ENCODE results near the gene C1QTNF3.

The C1QTNF3 gene

GRCh38 chr5:33980030-33980429 lies 63.0 kb downstream of the C1QTNF3 start:
- Histone ChIP-seq H3K9me3 (ENCODE audit: control insufficient read depth, insufficient read depth, low read length) (no peaks in the 10 kb centered on the region), H3K27me3 (ENCODE audit: control insufficient read depth, insufficient read depth, low read length) (no peaks in the 10 kb centered on the region), H3K36me3 (ENCODE audit: control insufficient read depth, insufficient read depth, low read length) (no peaks in the 10 kb centered on the region), H3K4me1 (ENCODE audit: control insufficient read depth, insufficient read depth, low read length) (peaks cover 2% of the 10 kb centered on the region; the same call in 1 of the 2 replicates), H3K4me3 (ENCODE audit: low read length) (no peak overlapping the region), H3K27ac (ENCODE audit: low read length) (no peak overlapping the region)
- no CpG with 5 or more reads among the region's 3 CpGs for WGBS (ENCODE audit: insufficient coverage, insufficient read length)
- DNase-seq (ENCODE audit: low read depth, low spot score) = no peak

- peaks cover 2% of the 10 kb centered on the region; the same call in 1 of the 2 replicates for H3K4me1 ChIP-seq (ENCODE audit: control insufficient read depth, insufficient read depth, low read length)
- H3K4me3 ChIP-seq (ENCODE audit: low read length) = no peak overlapping the region
- H3K36me3 ChIP-seq (ENCODE audit: control insufficient read depth, insufficient read depth, low read length) = no peaks in the 10 kb centered on the region
- DNase-seq (ENCODE audit: low read depth, low spot score) = no peak
- no CpG with 5 or more reads among the region's 1 CpG for WGBS (ENCODE audit: insufficient coverage, insufficient read length)
- H3K27ac ChIP-seq (ENCODE audit: low read length) = no peak overlapping the region
- no peaks in the 10 kb centered on the region for H3K27me3 ChIP-seq (ENCODE audit: control insufficient read depth, insufficient read depth, low read length)
- no peaks in the 10 kb centered on the region for H3K9me3 ChIP-seq (ENCODE audit: control insufficient read depth, insufficient read depth, low read length)
Measured at GRCh38 chr5:33978306-33978705, 64.7 kb downstream of the C1QTNF3 start.

- Histone ChIP-seq H3K36me3 (ENCODE audit: control insufficient read depth, insufficient read depth, low read length) (no peaks in the 10 kb centered on the region), H3K4me1 (ENCODE audit: control insufficient read depth, insufficient read depth, low read length) (peaks cover 2% of the 10 kb centered on the region; the same call in 1 of the 2 replicates), H3K27me3 (ENCODE audit: control insufficient read depth, insufficient read depth, low read length) (no peaks in the 10 kb centered on the region), H3K27ac (ENCODE audit: low read length) (no peak overlapping the region), H3K9me3 (ENCODE audit: control insufficient read depth, insufficient read depth, low read length) (no peaks in the 10 kb centered on the region), H3K4me3 (ENCODE audit: low read length) (no peak overlapping the region)
- WGBS (ENCODE audit: insufficient coverage, insufficient read length) = no CpG with 5 or more reads among the region's 1 CpG
- DNase-seq (ENCODE audit: low read depth, low spot score) = no peak
Measured at GRCh38 chr5:33976307-33976706, 66.7 kb downstream of the C1QTNF3 start.

- Histone ChIP-seq H3K36me3 (ENCODE audit: control insufficient read depth, insufficient read depth, low read length) (no peaks in the 10 kb centered on the region), H3K27me3 (ENCODE audit: control insufficient read depth, insufficient read depth, low read length) (no peaks in the 10 kb centered on the region), H3K4me1 (ENCODE audit: control insufficient read depth, insufficient read depth, low read length) (peaks cover 2% of the 10 kb centered on the region; the same call in 1 of the 2 replicates), H3K4me3 (ENCODE audit: low read length) (no peak overlapping the region), H3K27ac (ENCODE audit: low read length) (no peak overlapping the region), H3K9me3 (ENCODE audit: control insufficient read depth, insufficient read depth, low read length) (no peaks in the 10 kb centered on the region)
- no CpG with 5 or more reads among the region's 5 CpGs for WGBS (ENCODE audit: insufficient coverage, insufficient read length)
- no peak for DNase-seq (ENCODE audit: low read depth, low spot score)
Measured at GRCh38 chr5:33975852-33976251, 67.2 kb downstream of the C1QTNF3 start.

- H3K4me1 ChIP-seq (ENCODE audit: control insufficient read depth, insufficient read depth, low read length) = peaks cover 4% of the 10 kb centered on the region; the same call in 1 of the 2 replicates
- DNase-seq (ENCODE audit: low read depth, low spot score) = no peak
- H3K27ac ChIP-seq (ENCODE audit: low read length) = no peak overlapping the region
- WGBS (ENCODE audit: insufficient coverage, insufficient read length) = no CpG with 5 or more reads among the region's 2 CpGs
- H3K9me3 ChIP-seq (ENCODE audit: control insufficient read depth, insufficient read depth, low read length) = no peaks in the 10 kb centered on the region
- H3K27me3 ChIP-seq (ENCODE audit: control insufficient read depth, insufficient read depth, low read length) = no peaks in the 10 kb centered on the region
- no peak overlapping the region for H3K4me3 ChIP-seq (ENCODE audit: low read length)
- no peaks in the 10 kb centered on the region for H3K36me3 ChIP-seq (ENCODE audit: control insufficient read depth, insufficient read depth, low read length)
Measured at GRCh38 chr5:33973271-33973670, 69.7 kb downstream of the C1QTNF3 start.

- H3K4me1 ChIP-seq (ENCODE audit: control insufficient read depth, insufficient read depth, low read length) = peaks cover 2% of the 10 kb centered on the region; the same call in 1 of the 2 replicates
- H3K4me3 ChIP-seq (ENCODE audit: low read length) = no peak overlapping the region
- H3K27me3 ChIP-seq (ENCODE audit: control insufficient read depth, insufficient read depth, low read length) = no peaks in the 10 kb centered on the region
- no peaks in the 10 kb centered on the region for H3K9me3 ChIP-seq (ENCODE audit: control insufficient read depth, insufficient read depth, low read length)
- DNase-seq (ENCODE audit: low read depth, low spot score) = peak; percentile 33
- WGBS (ENCODE audit: insufficient coverage, insufficient read length) = no CpG with 5 or more reads among the region's 10 CpGs
- no peaks in the 10 kb centered on the region for H3K36me3 ChIP-seq (ENCODE audit: control insufficient read depth, insufficient read depth, low read length)
- H3K27ac ChIP-seq (ENCODE audit: low read length) = no peak overlapping the region
Measured at GRCh38 chr5:33969572-33970452, 73.2 kb downstream of the C1QTNF3 start.

GRCh38 chr5:33968211-33969005 lies 74.6 kb downstream of the C1QTNF3 start:
- Histone ChIP-seq H3K36me3 (ENCODE audit: control insufficient read depth, insufficient read depth, low read length) (no peaks in the 10 kb centered on the region), H3K27ac (ENCODE audit: low read length) (no peak overlapping the region), H3K9me3 (ENCODE audit: control insufficient read depth, insufficient read depth, low read length) (no peaks in the 10 kb centered on the region), H3K4me3 (ENCODE audit: low read length) (no peak overlapping the region), H3K27me3 (ENCODE audit: control insufficient read depth, insufficient read depth, low read length) (no peaks in the 10 kb centered on the region), H3K4me1 (ENCODE audit: control insufficient read depth, insufficient read depth, low read length) (peaks cover 2% of the 10 kb centered on the region; the same call in 1 of the 2 replicates)
- WGBS (ENCODE audit: insufficient coverage, insufficient read length) = no CpG with 5 or more reads among the region's 3 CpGs
- DNase-seq (ENCODE audit: low read depth, low spot score) = no peak

Data from iPS DF 6.9 (cell line).